Upper lobe of right lung (tissue), 1 donor: Measurements from ENCODE around the gene CPN1. TPM values are rescaled to one million over a fixed set of nuclear protein-coding genes. Genes with fewer than 3 reads are reported as not detected.

Experiments used
- ATAC-seq: fragments of 200-7000 bp; cut with Tn5 transposase; one replicate; pipeline ENCODE4 v1.9.1; 2020; ENCODE audit warnings: mild to moderate bottlenecking, moderate library complexity
- DNase-seq: peaks from one replicate; pipeline ENCODE4 v3.0.0-alpha.2; 2020
- H3K27ac ChIP-seq: fragments of 200-600 bp; one replicate; pipeline ENCODE4 v1.8.0; 2022
- H3K27me3 ChIP-seq: fragments of 200-600 bp; one replicate; pipeline ENCODE4 v1.8.0; 2022; ENCODE audit warnings: mild to moderate bottlenecking
- H3K36me3 ChIP-seq: fragments of 200-600 bp; one replicate; pipeline ENCODE4 v1.8.0; 2022
- H3K4me1 ChIP-seq: fragments of 200-600 bp; one replicate; pipeline ENCODE4 v1.8.0; 2022
- H3K4me3 ChIP-seq: fragments of 200-600 bp; one replicate; pipeline ENCODE4 v1.8.0; 2022; ENCODE audit warnings: mild to moderate bottlenecking
- H3K9me3 ChIP-seq: fragments of 200-600 bp; one replicate; pipeline ENCODE4 v1.8.0; 2022
- CTCF ChIP-seq: fragments of 200-600 bp; IDR thresholded peaks from one replicate; pipeline ENCODE4 v1.8.0; 2022; ENCODE audit warnings: antibody characterized with exemption
- intact Hi-C: fragments of 100-400 bp; cut with DNase I; formaldehyde crosslinking; loops from one replicate; pipeline ENCODE4 v1.11.0; 2022
- total RNA-seq: library from RNA; stranded (reverse); fragmentation: NEBNext Ultra II Directional; extraction: Animal tissue kit (Norgen Biotek cat#: 25700); gene quantifications from one replicate; pipeline ENCODE4 v1.2.1, GENCODE V29; 2021
- donor health status: DM: no; HTN: yes; CAD: no; lungs with severe emphysema.

The CPN1 gene
- total RNA-seq, 1 donor from 2014 or later: not detected

DNA sequence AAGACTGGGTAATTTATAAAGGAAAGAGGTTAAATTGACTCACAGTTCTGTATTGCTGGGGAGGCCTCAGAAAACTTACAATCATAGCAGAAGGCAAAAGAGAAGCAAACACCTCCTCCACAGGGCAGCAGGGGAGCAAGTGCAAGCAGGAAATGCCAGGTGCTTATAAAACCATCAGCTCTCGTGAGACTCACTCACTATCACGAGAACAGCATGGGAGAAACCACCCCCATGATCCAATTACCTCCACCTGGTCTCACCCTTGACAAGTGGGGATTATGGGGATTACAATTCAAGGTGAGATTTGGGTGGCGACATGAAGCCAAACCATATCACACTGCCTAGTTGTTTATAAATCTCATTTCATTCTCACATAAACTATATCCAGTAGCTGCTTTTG, 28.0 kb upstream of the CPN1 start:
- Histone ChIP-seq H3K36me3 (no peaks in the 10 kb centered on the region), H3K4me1 (no peaks in the 10 kb centered on the region), H3K9me3 (no peaks in the 10 kb centered on the region), H3K4me3 (no peak overlapping the region), H3K27ac (no peak overlapping the region), H3K27me3 (peaks cover 5% of the 10 kb centered on the region)
- no peak for ATAC-seq
- DNase-seq: no peak
- TF ChIP-seq CTCF: no peak
- intact Hi-C loops: no loop called here

DNA sequence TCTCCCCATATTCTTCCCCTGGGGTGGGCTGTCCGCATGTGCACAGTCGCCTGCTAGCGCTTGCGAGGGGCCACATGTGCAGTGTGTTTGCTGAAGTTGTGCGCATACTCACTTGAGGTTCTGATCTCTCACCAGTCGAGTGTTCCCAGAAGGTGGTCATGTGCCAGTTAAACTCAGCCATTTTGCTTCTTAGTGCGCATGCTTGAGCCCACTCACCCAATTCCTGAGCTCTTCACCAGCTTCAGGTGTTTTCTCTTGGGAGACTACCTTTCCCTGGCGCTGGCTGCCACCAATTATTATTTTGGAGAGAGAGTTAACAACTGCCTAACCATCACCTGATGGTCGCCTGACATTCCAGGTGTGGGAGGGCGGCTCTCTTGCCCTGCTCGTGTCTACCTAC, 25.2 kb upstream of the CPN1 start:
- no peaks in the 10 kb centered on the region for H3K4me1 ChIP-seq
- H3K27me3 ChIP-seq: peaks cover 3% of the 10 kb centered on the region
- DNase-seq (no peak), ATAC-seq (no peak)
- intact Hi-C loops: no loop called here
- no peak overlapping the region for H3K27ac ChIP-seq
- H3K36me3 ChIP-seq: no peaks in the 10 kb centered on the region
- H3K9me3 ChIP-seq: no peaks in the 10 kb centered on the region
- H3K4me3 ChIP-seq: no peak overlapping the region
- TF ChIP-seq CTCF: no peak

GRCh38 chr10:100104300-100104699, 22.6 kb upstream of the CPN1 start:
- Histone ChIP-seq H3K27ac (no peak overlapping the region), H3K4me3 (no peak overlapping the region), H3K4me1 (no peaks in the 10 kb centered on the region), H3K27me3 (peaks cover 3% of the 10 kb centered on the region), H3K36me3 (no peaks in the 10 kb centered on the region), H3K9me3 (no peaks in the 10 kb centered on the region)
- ATAC-seq (no peak), DNase-seq (no peak)
- intact Hi-C loops: no loop called here
- TF ChIP-seq CTCF: no peak

DNA sequence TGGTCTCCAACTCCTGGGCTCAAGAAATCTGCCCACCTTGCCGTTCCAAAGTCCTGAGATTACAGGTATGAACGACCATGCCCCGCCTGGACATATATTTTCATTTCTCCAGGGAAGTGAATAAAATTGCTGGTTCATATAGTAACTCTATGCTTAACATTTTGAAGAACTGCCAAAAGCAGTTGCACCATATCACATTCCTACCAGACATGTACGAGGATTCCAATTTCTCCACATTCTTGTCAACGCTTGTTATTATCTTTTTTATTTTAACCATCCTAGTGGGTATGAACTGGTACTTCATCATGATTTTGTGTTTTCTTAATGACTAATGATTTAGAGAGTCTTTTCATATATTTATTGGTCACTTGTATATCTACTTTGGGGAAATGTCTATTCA, 21.9 kb upstream of the CPN1 start:
- no peak overlapping the region for H3K27ac ChIP-seq
- no peak for TF ChIP-seq CTCF
- intact Hi-C loops: no loop called here
- H3K9me3 ChIP-seq: no peaks in the 10 kb centered on the region
- no peak overlapping the region for H3K4me3 ChIP-seq
- peaks cover 3% of the 10 kb centered on the region for H3K27me3 ChIP-seq
- no peak for ATAC-seq
- no peaks in the 10 kb centered on the region for H3K36me3 ChIP-seq
- DNase-seq: no peak
- H3K4me1 ChIP-seq: no peaks in the 10 kb centered on the region

DNA sequence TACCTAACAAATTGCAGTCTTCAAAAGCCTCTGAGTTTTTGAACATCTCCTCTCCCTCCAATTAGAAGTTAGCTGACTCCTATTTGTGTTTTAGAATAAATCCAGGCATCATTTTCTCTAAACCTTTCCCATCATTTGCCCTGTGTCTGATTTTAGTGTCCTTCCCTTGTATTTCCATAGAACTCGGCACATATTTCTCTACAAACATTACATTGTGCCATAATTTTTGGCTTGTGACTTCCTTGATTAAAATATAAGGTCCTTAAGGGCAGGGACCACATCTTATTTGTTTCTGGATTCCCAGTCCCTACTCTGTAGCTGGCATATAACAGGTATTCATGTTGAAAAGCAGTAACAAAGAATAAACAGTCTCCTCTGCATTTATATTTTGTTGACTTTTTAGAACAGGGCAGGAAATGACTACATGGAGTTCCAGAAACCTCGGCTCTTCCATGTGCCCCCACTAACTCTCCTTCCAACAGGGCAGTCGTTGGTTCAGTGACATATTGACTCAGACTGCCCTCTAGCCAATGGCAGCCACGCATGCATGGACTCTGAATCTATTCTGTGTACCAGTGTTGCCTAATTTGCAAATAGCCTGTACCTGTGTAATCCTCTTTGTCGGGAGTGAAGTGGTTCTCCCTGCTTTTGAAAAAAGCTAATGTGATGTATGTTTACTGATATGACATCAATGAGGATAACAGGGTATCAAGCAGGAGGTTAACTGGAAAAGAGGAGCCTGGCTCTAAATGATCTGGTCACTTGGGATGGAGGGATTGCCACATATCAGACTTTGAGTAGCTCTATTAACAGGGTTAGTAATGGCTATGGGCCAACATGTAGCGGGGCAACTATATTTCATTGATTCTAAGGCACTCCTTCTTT, 19.8 kb upstream of the CPN1 start:
- no peaks in the 10 kb centered on the region for H3K4me1 ChIP-seq
- no peak for TF ChIP-seq CTCF

More for the DNA sequence above, 19.8 kb upstream of the CPN1 start:
- Histone ChIP-seq H3K9me3 (no peaks in the 10 kb centered on the region), H3K4me3 (no peak overlapping the region), H3K27ac (no peak overlapping the region), H3K36me3 (no peaks in the 10 kb centered on the region), H3K27me3 (peaks cover 3% of the 10 kb centered on the region)
- no peak for DNase-seq
- intact Hi-C loops: no loop called here
- ATAC-seq: peak; percentile 53
